ENCODE data around the gene DAGLA.

Gene DAGLA

DNA sequence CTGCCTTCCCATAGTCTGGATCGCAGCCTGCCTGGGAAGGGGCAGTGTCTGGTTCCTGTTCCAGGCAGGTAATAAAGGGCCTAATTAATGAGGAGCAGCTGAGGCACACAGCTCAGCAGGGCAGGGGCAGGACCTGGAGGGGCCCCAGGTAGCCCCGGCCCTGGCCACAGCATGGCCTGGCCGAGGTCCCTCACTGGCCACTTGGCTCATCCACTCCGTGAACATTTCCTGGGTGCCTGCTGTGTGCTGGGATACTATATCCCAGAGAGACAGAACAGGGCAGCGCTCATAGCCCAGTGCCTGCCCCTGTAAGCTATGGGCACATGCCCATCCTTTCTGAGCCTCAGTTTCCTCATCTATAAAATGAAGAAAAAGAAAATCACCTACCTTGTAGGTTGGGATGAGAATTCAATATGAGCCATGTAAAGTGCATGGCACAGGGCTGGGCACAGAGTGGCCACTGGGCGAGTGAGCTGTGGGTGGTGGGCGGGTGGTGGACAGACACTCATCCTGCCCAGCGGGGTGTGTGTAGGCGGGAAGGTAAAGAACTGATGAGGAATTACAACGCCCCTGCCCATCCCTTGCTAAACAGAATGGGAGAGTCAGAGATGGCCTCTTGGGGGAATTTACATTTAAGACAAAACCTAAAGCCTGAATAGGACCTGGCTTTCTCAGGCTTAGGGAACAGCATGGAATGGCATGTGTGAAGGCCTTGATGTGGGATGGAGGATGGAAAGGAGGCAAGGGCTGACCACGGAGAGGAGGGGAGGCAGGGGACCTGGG is 81.4 kb downstream of the DAGLA start:
- TF ChIP-seq, protein P1, sequence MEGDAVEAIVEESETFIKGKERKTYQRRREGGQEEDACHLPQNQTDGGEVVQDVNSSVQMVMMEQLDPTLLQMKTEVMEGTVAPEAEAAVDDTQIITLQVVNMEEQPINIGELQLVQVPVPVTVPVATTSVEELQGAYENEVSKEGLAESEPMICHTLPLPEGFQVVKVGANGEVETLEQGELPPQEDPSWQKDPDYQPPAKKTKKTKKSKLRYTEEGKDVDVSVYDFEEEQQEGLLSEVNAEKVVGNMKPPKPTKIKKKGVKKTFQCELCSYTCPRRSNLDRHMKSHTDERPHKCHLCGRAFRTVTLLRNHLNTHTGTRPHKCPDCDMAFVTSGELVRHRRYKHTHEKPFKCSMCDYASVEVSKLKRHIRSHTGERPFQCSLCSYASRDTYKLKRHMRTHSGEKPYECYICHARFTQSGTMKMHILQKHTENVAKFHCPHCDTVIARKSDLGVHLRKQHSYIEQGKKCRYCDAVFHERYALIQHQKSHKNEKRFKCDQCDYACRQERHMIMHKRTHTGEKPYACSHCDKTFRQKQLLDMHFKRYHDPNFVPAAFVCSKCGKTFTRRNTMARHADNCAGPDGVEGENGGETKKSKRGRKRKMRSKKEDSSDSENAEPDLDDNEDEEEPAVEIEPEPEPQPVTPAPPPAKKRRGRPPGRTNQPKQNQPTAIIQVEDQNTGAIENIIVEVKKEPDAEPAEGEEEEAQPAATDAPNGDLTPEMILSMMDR (conservative IDR thresholded peaks at IDR 0.05; ENCODE audit: control insufficient read depth, insufficient read depth, low read depth, low read length), result no peak
- H3K4me3 ChIP-seq (ENCODE audit: control insufficient read depth, low read depth, low read length), result no peak overlapping the region
- DNase-seq (ENCODE audit: low read depth), result no peak

DNA sequence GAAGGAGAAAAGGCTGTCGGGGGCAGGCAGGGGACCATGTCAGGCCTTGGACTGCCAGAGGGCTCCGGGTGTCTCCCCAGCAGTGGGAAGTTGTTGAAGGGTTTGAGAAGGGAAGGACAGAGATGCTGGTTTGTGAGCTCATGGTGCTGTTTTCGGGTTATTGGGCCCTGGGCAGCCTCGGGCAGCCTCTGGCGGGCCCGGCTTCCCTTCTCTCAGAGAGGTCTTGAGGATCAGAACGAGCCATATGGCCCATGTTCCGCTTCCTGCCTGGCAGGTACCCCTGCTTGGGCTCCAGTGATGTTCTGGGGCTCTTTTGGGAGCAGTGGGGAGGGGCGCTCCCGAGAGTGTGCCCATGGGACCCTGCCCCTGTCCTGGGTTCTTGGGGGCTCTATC is 82.0 kb downstream of the DAGLA start:
- no peak overlapping the region for H3K4me3 ChIP-seq (ENCODE audit: control insufficient read depth, low read depth, low read length)
- no peak for DNase-seq (ENCODE audit: low read depth)
- TF ChIP-seq, protein P1 (conservative IDR thresholded peaks at IDR 0.05; ENCODE audit: control insufficient read depth, insufficient read depth, low read depth, low read length), result no peak

GRCh38 chr11:61762798-61763197 is 82.6 kb downstream of the DAGLA start:
- H3K4me3 ChIP-seq (ENCODE audit: control insufficient read depth, low read depth, low read length), result no peak overlapping the region
- TF ChIP-seq, protein P1 (conservative IDR thresholded peaks at IDR 0.05; ENCODE audit: control insufficient read depth, insufficient read depth, low read depth, low read length), result no peak

GRCh38 chr11:61763930-61764605 is 83.9 kb downstream of the DAGLA start:
- no peak overlapping the region for H3K4me3 ChIP-seq (ENCODE audit: control insufficient read depth, low read depth, low read length)
- no peak for DNase-seq (ENCODE audit: low read depth)
- TF ChIP-seq, protein P1 (conservative IDR thresholded peaks at IDR 0.05; ENCODE audit: control insufficient read depth, insufficient read depth, low read depth, low read length), result no peak

More at GRCh38 chr11:61762798-61763197, 82.6 kb downstream of the DAGLA start:
- DNase-seq (ENCODE audit: low read depth), result no peak

DNA sequence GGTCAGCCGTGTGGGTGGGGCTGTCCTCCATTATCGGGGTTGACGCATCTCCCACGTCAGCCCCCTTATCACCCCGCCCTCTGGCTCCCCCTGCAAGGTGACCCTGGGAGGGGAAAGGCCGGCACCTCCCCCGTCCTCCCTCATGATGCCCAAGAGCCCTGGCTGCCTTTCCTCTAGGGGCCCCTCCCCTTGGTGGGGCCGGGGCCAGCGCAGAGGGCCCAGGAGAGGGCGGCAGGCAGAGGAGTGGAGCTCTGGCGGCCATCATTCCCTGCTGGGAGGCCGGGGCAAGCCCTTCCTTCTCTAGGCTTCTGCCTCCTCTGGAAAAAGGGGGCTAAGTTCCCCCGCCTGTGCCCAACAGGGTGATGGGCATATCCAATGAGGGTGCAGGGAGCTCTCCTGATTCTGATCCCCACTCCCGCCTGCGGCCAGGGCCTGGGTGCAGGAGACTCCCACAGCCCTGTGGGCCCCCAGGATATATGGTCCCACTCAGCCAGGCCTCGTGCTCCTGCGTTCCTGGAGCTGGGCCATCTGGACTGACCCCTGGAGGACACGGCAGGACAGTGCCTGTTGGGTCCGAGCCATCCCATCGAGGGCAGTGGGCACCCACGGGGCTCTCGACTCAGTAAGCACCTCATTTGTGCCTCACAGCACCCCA is 84.5 kb downstream of the DAGLA start:
- TF ChIP-seq, protein P1 (conservative IDR thresholded peaks at IDR 0.05; ENCODE audit: control insufficient read depth, insufficient read depth, low read depth, low read length), result no peak
- no peak overlapping the region for H3K4me3 ChIP-seq (ENCODE audit: control insufficient read depth, low read depth, low read length)
- DNase-seq (ENCODE audit: low read depth), result no peak

GRCh38 chr11:61765550-61766253 is 85.5 kb downstream of the DAGLA start:
- TF ChIP-seq, protein P1 (conservative IDR thresholded peaks at IDR 0.05; ENCODE audit: control insufficient read depth, insufficient read depth, low read depth, low read length), result no peak
- DNase-seq (ENCODE audit: low read depth), result no peak
- no peak overlapping the region for H3K4me3 ChIP-seq (ENCODE audit: control insufficient read depth, low read depth, low read length)
